ENCODE data around the gene CDC14A.

DNA sequence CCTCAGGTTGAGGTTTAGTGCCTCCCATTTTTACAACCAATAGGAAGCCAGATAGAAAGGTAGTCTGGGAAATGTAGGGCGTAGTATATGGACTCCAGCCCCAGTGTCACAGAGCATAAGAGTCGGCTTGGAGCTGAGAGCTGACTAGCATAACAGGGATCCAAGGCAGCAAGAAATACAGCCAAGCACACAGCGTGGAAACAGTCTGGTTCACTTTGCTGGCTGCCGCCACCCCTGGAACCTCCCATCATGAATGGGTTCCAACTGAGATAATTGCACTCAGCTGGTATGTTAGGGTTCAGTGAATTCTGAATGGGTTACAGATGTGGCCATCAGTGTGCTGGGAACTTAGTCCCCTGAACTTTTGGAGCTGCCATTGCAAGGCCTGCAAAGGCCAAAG lies 108.9 kb downstream of the CDC14A start:
- TF ChIP-seq, protein P1, sequence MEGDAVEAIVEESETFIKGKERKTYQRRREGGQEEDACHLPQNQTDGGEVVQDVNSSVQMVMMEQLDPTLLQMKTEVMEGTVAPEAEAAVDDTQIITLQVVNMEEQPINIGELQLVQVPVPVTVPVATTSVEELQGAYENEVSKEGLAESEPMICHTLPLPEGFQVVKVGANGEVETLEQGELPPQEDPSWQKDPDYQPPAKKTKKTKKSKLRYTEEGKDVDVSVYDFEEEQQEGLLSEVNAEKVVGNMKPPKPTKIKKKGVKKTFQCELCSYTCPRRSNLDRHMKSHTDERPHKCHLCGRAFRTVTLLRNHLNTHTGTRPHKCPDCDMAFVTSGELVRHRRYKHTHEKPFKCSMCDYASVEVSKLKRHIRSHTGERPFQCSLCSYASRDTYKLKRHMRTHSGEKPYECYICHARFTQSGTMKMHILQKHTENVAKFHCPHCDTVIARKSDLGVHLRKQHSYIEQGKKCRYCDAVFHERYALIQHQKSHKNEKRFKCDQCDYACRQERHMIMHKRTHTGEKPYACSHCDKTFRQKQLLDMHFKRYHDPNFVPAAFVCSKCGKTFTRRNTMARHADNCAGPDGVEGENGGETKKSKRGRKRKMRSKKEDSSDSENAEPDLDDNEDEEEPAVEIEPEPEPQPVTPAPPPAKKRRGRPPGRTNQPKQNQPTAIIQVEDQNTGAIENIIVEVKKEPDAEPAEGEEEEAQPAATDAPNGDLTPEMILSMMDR (IDR thresholded peaks at IDR 0.05) = no peak
- TF ChIP-seq POLR2A (IDR thresholded peaks at IDR 0.05) = no peak

Measured in adrenal gland (tissue), 5 donors.